Keratinocyte (primary cell): ENCODE results near the gene RTN4IP1. TPM values are rescaled to one million over a fixed set of nuclear protein-coding genes. Genes with fewer than 3 reads are reported as not detected.

Experiments
- DNase-seq: peaks from one replicate; pipeline ENCODE4 v3.0.0-alpha.2; 2011; ENCODE audit warnings: low read depth, missing footprints, low spot score
- FAIRE-seq: peaks from 2 replicates; lab custom pipeline; 2011; peaks lifted over from hg19 to GRCh38; lab: Jason Lieb, UNC
- H2AFZ ChIP-seq: 2 replicates; pipeline ENCODE4 v1.6.0; 2012; ENCODE audit warnings: low read length, control low read depth, inconsistent platforms; ENCODE audit not compliant: control insufficient read depth
- H3K27ac ChIP-seq: 2 replicates; pipeline ENCODE4 v1.5.1; 2011; ENCODE audit warnings: low read length; ENCODE audit not compliant: control insufficient read depth, insufficient read depth
- H3K27me3 ChIP-seq: 3 replicates; pipeline ENCODE4 v1.6.0; 2011; ENCODE audit warnings: low read length; ENCODE audit not compliant: control insufficient read depth, insufficient read depth; ENCODE audit errors: extremely low read depth
- H3K36me3 ChIP-seq, 2 experiments: 2 replicates in 1 of 2; 3 replicates in 1 of 2; pipeline ENCODE4 v1.5.1; 2011; ENCODE audit warnings: low read length in 2 of 2, mild to moderate bottlenecking in 1 of 2; ENCODE audit not compliant: control insufficient read depth in 2 of 2, insufficient read depth in 2 of 2; ENCODE audit errors: extremely low read depth in 1 of 2
- H3K4me1 ChIP-seq: 3 replicates; pipeline ENCODE4 v1.5.1; 2011; ENCODE audit warnings: low read length; ENCODE audit not compliant: control insufficient read depth, insufficient read depth; ENCODE audit errors: extremely low read depth
- H3K4me2 ChIP-seq: 3 replicates; pipeline ENCODE4 v1.6.0; 2011; ENCODE audit warnings: low read depth, low read length; ENCODE audit not compliant: control insufficient read depth, insufficient read depth; ENCODE audit errors: extremely low read depth
- H3K4me3 ChIP-seq, 3 experiments: fragments of 200-600 bp in 1 of 3; sonication (generic) in 1 of 3; 2 replicates in 2 of 3; 3 replicates in 1 of 3; pipeline ENCODE4 v1.5.1; 2011 to 2016; ENCODE audit warnings: low read length in 3 of 3, mild to moderate bottlenecking in 3 of 3, control low read depth in 2 of 3, inconsistent platforms in 1 of 3, low read depth in 1 of 3, mixed read lengths in 1 of 3, mixed run types in 1 of 3, moderate library complexity in 1 of 3; ENCODE audit not compliant: control insufficient read depth in 2 of 3, insufficient read depth in 2 of 3; ENCODE audit errors: extremely low read depth in 1 of 3
- H3K79me2 ChIP-seq: 2 replicates; pipeline ENCODE4 v1.6.0; 2012; ENCODE audit warnings: low read length; ENCODE audit not compliant: control insufficient read depth, insufficient read depth
- H3K9ac ChIP-seq: 3 replicates; pipeline ENCODE4 v1.6.0; 2011; ENCODE audit warnings: low read length; ENCODE audit not compliant: control insufficient read depth, insufficient read depth; ENCODE audit errors: extremely low read depth
- H3K9me1 ChIP-seq: 3 replicates; pipeline ENCODE4 v1.6.0; 2011; ENCODE audit warnings: low read length; ENCODE audit not compliant: control insufficient read depth, insufficient read depth; ENCODE audit errors: extremely low read depth
- H3K9me3 ChIP-seq: 2 replicates; pipeline ENCODE4 v1.5.1; 2012; ENCODE audit warnings: low read depth, low read length; ENCODE audit not compliant: control insufficient read depth
- H4K20me1 ChIP-seq: 3 replicates; pipeline ENCODE4 v1.6.0; 2011; ENCODE audit warnings: low read length; ENCODE audit not compliant: control insufficient read depth, insufficient read depth; ENCODE audit errors: extremely low read depth
- EZH2 ChIP-seq: IDR thresholded peaks from one replicate; pipeline ENCODE4 v1.6.1; 2012; ENCODE audit warnings: inconsistent platforms, mild to moderate bottlenecking, low read length, moderate library complexity
- dilution Hi-C: fragments of 300-500 bp; cut with MboI; formaldehyde crosslinking; loops from one replicate; pipeline ENCODE4 v1.7.0; 2020; ENCODE audit warnings: low sequenced_read_pairs; ENCODE audit not compliant: extremely low pct_ligation_motif_present
- polyA plus RNA-seq, 5 experiments: library from polyadenylated mRNA; depleted of rRNA in 3 of 5; stranded (reverse) in 3 of 5; stranded (forward) in 1 of 5; unstranded in 1 of 5; fragments of >200 nt; gene quantifications; 1 replicate in 1 of 5; 2 replicates in 3 of 5; 3 replicates in 1 of 5; pipeline versions ENCODE4 v1.2.1 to v1.2.3, GENCODE V29; 2011 to 2012; ENCODE audit warnings: missing spikeins in 2 of 5, low read depth in 1 of 5, low replicate concordance in 1 of 5
- TF ChIP-seq, protein P1 (sequence below), 3 experiments: IDR thresholded peaks in 1 of 3; conservative IDR thresholded peaks in 1 of 3; optimal IDR thresholded peaks in 1 of 3; 2 replicates in 2 of 3; 3 replicates in 1 of 3; pipeline versions ENCODE3 to v1.5.1; 2011; ENCODE audit warnings: low read length in 3 of 3, mild to moderate bottlenecking in 3 of 3, moderate library complexity in 2 of 3, control low read depth in 1 of 3, inconsistent platforms in 1 of 3; ENCODE audit not compliant: insufficient read depth in 2 of 3; ENCODE audit errors: extremely low read depth in 1 of 3

The RTN4IP1 gene
- polyA plus RNA-seq, 1 donor (not counting 4 experiments of a cell fraction or from before 2014, with no cell fraction given), result 8.0 TPM

DNA sequence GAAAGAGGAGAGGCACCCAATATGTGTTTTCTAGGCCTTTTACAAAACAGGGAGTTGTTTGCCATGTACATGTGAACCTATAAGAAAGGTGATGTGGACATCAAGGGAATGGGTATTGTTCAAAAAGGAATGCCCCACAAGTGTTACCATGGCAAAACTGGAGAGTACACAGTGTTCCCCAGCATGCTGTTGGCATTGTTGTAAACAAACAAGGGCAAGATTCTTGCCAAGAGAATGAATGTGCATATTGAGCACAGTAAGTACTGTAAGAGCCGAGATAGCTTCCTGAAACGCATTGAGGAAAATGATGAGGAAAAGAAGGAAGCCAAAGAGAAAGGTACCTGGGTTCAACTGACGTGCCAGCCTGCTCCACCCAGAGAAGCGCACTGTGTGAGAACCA lies 13.2 kb upstream of the RTN4IP1 start:
- TF ChIP-seq EZH2, result no peak
- TF ChIP-seq, protein P1, sequence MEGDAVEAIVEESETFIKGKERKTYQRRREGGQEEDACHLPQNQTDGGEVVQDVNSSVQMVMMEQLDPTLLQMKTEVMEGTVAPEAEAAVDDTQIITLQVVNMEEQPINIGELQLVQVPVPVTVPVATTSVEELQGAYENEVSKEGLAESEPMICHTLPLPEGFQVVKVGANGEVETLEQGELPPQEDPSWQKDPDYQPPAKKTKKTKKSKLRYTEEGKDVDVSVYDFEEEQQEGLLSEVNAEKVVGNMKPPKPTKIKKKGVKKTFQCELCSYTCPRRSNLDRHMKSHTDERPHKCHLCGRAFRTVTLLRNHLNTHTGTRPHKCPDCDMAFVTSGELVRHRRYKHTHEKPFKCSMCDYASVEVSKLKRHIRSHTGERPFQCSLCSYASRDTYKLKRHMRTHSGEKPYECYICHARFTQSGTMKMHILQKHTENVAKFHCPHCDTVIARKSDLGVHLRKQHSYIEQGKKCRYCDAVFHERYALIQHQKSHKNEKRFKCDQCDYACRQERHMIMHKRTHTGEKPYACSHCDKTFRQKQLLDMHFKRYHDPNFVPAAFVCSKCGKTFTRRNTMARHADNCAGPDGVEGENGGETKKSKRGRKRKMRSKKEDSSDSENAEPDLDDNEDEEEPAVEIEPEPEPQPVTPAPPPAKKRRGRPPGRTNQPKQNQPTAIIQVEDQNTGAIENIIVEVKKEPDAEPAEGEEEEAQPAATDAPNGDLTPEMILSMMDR (optimal IDR thresholded peaks at IDR 0.05 in 1 of 3, IDR thresholded peaks at IDR 0.05 in 1 of 3, conservative IDR thresholded peaks at IDR 0.05 in 1 of 3; ENCODE audit: extremely low read depth in 1 of 3, insufficient read depth in 2 of 3, low read length in 3 of 3), result no peak
- Histone ChIP-seq H3K27ac (no peak overlapping the region), H3K27me3 (no peaks in the 10 kb centered on the region), H3K4me3 (no peak overlapping the region), H3K4me1 (no peaks in the 10 kb centered on the region), H2AFZ (no peak overlapping the region), H3K9me1 (no peaks in the 10 kb centered on the region), H3K4me2 (no peak overlapping the region), H3K9ac (no peak overlapping the region), H3K79me2 (peaks cover 13% of the 10 kb centered on the region), H3K36me3 (peaks cover 2 to 3% of the 10 kb centered on the region in 2 experiments), H3K9me3 (no peaks in the 10 kb centered on the region), H4K20me1 (no peaks in the 10 kb centered on the region)
- dilution Hi-C loops, result no loop called here
- FAIRE-seq (no peak), DNase-seq (no peak)

DNA sequence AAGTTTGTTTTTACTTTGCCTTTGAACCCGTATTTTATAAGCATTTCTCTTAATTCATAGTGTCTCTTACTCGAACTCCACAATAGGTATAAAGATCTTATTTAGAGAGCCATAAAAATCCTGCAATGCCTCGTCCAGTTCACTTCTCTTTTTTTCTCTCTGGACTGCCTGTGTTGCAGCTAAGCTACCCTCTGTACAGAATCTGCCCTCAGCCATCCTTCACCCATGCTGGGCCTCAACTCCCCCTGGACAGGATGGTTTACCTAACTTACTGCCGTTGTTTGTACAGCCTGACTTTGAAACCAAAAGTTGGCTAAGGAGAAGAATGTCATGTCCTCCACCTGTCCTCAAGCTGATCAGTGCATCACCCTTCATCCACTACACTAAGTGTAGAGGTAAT lies 10.5 kb upstream of the RTN4IP1 start:
- H3K9me1 ChIP-seq, result no peaks in the 10 kb centered on the region
- H2AFZ ChIP-seq, result no peak overlapping the region
- no peak overlapping the region for H3K9ac ChIP-seq
- FAIRE-seq (no peak), DNase-seq (no peak)
- no peak overlapping the region for H3K27ac ChIP-seq
- peaks cover 32% of the 10 kb centered on the region for H3K79me2 ChIP-seq
- no peak overlapping the region for H3K4me3 ChIP-seq
- dilution Hi-C loops, result no loop called here
- TF ChIP-seq, protein P1 (optimal IDR thresholded peaks at IDR 0.05 in 1 of 3, IDR thresholded peaks at IDR 0.05 in 1 of 3, conservative IDR thresholded peaks at IDR 0.05 in 1 of 3; ENCODE audit: extremely low read depth in 1 of 3, insufficient read depth in 2 of 3, low read length in 3 of 3), result no peak
- no peak for TF ChIP-seq EZH2
- H3K36me3 ChIP-seq, result peaks cover 2 to 3% of the 10 kb centered on the region in 2 experiments
- H3K4me1 ChIP-seq, result no peaks in the 10 kb centered on the region
- no peak overlapping the region for H3K4me2 ChIP-seq
- H3K9me3 ChIP-seq, result no peaks in the 10 kb centered on the region
- H3K27me3 ChIP-seq, result no peaks in the 10 kb centered on the region
- H4K20me1 ChIP-seq, result peaks cover 3% of the 10 kb centered on the region
